ENCODE data around the gene CELF5.
"Not testable (repeated sequence)": the region's sequence is repeated elsewhere in the genome, so short reads cannot be mapped to it uniquely, and the experiment has no call there.

The CELF5 gene

GRCh38 chr19:3336680-3337523, 112.4 kb downstream of the CELF5 start:
- no peak; the same call in 1 of the 2 replicates for TF ChIP-seq JUND (IDR thresholded peaks at IDR 0.05; ENCODE audit: low read depth)
- in situ Hi-C loops (cut with HindIII; ENCODE audit: low pct_unique_long_range_greater_than_20kb, low sequenced_read_pairs), result no loop called here
- DNase-seq (ENCODE audit: low read depth in 1 of 2, low spot score in 1 of 2), result peak in 1 of 2 experiments; percentile 91

- peak in 1 of 2 experiments; percentile 69 for DNase-seq (ENCODE audit: low read depth in 1 of 2, low spot score in 1 of 2)
- TF ChIP-seq JUND (IDR thresholded peaks at IDR 0.05; ENCODE audit: low read depth), result no peak
- in situ Hi-C loops (cut with HindIII; ENCODE audit: low pct_unique_long_range_greater_than_20kb, low sequenced_read_pairs), result no loop called here
Observed at GRCh38 chr19:3338541-3339181, 114.2 kb downstream of the CELF5 start.

GRCh38 chr19:3340340-3340739, 115.9 kb downstream of the CELF5 start:
- no peak for TF ChIP-seq JUND (IDR thresholded peaks at IDR 0.05; ENCODE audit: low read depth)
- in situ Hi-C loops (cut with HindIII; ENCODE audit: low pct_unique_long_range_greater_than_20kb, low sequenced_read_pairs), result no loop called here
- DNase-seq (ENCODE audit: low read depth in 1 of 2, low spot score in 1 of 2), result no peak

- no peak for DNase-seq (ENCODE audit: low read depth in 1 of 2, low spot score in 1 of 2)
- in situ Hi-C loops (cut with HindIII; ENCODE audit: low pct_unique_long_range_greater_than_20kb, low sequenced_read_pairs), result no loop called here
- TF ChIP-seq JUND (IDR thresholded peaks at IDR 0.05; ENCODE audit: low read depth), result no peak
Observed at GRCh38 chr19:3342246-3342645, 117.8 kb downstream of the CELF5 start.

- in situ Hi-C loops (cut with HindIII; ENCODE audit: low pct_unique_long_range_greater_than_20kb, low sequenced_read_pairs); DNase-seq (ENCODE audit: low read depth in 1 of 2, low spot score in 1 of 2): not testable (repeated sequence)
Observed at GRCh38 chr19:3342962-3343361, 118.5 kb downstream of the CELF5 start.

GRCh38 chr19:3343619-3344502, 119.4 kb downstream of the CELF5 start:
- no peak for TF ChIP-seq JUND (IDR thresholded peaks at IDR 0.05; ENCODE audit: low read depth)
- in situ Hi-C loops (cut with HindIII; ENCODE audit: low pct_unique_long_range_greater_than_20kb, low sequenced_read_pairs), result no loop called here
- DNase-seq (ENCODE audit: low read depth in 1 of 2, low spot score in 1 of 2), result peak; percentile 91 to 96

GRCh38 chr19:3344608-3345598, 120.4 kb downstream of the CELF5 start:
- no peak for TF ChIP-seq JUND (IDR thresholded peaks at IDR 0.05; ENCODE audit: low read depth)
- peak in 1 of 2 experiments; percentile 70 for DNase-seq (ENCODE audit: low read depth in 1 of 2, low spot score in 1 of 2)
- in situ Hi-C loops (cut with HindIII; ENCODE audit: low pct_unique_long_range_greater_than_20kb, low sequenced_read_pairs), result no loop called here

GRCh38 chr19:3345850-3346460, 121.5 kb downstream of the CELF5 start:
- in situ Hi-C loops (cut with HindIII; ENCODE audit: low pct_unique_long_range_greater_than_20kb, low sequenced_read_pairs), result no loop called here
- TF ChIP-seq JUND (IDR thresholded peaks at IDR 0.05; ENCODE audit: low read depth), result no peak
- DNase-seq (ENCODE audit: low read depth in 1 of 2, low spot score in 1 of 2), result no peak

Data from T47D (cell line).